HG02981 (cell line): ENCODE measurements around the gene FBLN7.

Experiments used
- ATAC-seq: cut with Tn5 transposase; IDR thresholded peaks from one replicate; pipeline ENCODE4 v1.9.1; 2021; ENCODE audit warnings: mild to moderate bottlenecking, moderate library complexity; ENCODE audit not compliant: unreplicated experiment

FBLN7 gene

DNA sequence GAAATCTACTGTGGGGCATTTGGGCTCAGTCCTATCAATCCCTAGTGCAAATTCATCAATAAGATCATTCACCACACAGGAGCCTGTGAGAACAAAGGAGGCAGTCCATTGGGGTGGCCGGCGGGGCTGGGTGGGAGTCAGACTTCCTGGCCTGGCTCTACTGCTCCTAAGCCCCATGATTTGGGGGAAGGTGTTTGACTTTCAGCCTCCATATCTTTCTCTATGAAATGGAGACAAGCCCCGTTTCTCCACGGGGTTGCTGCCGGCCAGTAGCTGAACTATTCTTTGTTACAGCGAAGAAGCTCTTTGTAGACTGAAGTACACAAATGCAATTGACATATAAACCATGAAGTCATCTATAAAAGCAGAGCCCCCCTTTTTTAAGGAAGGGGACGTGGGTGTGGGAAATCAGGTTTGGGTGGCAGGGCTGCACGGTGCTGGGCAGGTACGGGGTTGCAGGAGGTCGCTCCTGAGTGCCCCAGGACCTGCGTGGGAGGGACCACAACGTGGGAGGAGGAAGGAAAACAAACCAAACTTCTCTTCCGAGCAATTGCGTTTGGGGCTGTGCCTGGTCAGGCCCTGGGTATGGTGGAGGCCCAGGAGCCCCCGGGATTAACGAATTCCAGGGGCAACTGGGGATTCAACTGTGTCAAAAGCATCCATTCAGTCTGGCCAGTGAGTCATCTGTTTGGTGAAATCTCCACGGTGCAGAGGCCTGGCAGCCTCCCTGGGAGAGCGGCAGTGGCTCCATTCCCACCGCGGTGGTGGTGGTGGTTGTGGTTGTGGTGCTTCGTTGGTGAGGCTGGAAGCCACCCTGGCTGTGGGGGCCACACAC lies 18.2 kb downstream of the FBLN7 start:
- ATAC-seq, result no peak

- no peak for ATAC-seq
Observed at GRCh38 chr2:112157472-112157871, 19.3 kb downstream of the FBLN7 start.

DNA sequence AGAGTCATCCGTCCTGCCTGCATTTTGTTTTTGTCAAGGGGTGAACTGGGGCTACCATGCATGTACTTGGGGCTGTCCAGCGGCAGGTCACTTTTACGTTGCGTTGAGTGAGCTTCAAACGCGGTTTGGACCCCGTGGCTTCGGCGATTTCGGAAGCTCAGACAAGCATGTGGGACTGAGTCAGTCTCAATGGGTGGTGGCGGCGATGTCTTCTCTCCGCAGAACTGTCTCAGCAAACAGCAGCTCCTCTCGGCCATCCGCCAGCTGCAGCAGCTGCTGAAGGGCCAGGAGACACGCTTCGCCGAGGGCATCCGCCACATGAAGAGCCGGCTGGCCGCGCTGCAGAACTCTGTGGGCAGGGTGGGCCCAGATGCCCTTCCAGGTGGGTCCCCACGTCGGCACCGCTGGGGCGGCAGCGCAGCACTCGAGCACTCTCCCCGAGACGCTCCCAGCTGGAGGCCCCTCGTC lies 21.3 kb downstream of the FBLN7 start:
- no peak for ATAC-seq

DNA sequence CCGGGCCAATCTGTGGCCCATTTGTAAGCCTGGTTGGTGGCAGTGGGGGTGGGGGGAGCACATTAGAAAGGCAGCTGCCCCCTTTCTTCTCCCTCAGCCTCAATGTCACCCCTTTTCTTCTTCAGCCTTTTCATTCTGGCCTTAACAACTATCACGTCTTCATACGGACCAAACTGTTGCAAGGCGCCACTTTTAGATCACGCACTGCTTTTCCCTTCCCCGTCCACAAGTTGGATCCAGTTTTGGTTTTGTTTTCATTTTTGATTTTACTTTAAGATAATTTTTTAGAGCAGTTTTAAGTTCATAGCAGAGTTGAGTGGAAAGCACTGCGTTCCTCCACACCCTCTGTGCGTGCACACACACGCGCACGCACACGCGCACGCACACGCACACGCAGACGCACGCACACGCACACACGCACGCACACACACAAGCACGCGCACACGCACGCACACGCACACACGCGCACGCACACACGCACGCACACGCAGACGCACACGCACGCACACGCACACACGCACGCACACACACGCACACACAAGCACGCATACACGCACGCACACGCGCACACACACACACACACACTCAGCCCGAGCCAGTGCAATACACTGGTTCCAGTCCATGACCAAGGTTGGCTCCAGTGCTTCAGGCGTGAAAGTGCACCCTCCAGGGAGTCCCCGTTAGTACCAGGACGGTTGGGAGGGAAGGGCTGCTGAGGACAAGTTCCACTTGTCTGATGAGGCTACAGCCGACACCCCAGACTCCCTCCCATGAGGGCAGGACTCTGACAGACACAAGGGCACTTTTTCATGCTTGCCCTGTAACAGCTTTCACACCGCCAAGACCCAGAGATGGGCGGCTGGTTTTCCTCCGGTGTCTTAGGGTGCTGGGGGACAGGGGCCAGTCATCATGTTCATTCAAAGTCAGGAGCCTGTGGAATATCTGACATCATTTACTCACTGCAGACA lies 22.4 kb downstream of the FBLN7 start:
- no peak for ATAC-seq

- no peak for ATAC-seq
Observed at GRCh38 chr2:112161431-112162145, 23.4 kb downstream of the FBLN7 start.

- ATAC-seq, result no peak
Observed at GRCh38 chr2:112162341-112162740, 24.2 kb downstream of the FBLN7 start.

- no peak for ATAC-seq
Observed at GRCh38 chr2:112162956-112163355, 24.8 kb downstream of the FBLN7 start.

DNA sequence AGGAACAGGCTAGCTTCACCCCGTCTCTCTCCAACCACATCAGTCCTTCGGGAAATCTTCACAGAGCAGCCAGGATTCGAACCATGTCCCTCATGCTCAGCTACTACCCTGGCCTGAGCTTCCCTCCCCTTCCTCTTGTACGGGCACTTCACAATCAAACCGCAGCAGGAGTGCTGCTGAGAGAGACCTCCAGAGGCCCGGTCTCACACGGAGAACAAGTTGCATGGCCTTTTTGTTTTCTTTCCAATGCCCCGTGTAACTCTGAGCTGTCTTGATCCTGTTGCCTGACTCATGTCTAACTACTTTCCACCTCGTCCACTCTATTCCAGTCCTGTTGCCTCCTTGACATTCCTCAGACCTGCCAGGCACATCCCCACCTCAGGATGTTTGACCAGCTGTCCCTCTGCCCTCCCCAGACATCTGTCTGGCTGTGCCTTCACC lies 25.4 kb downstream of the FBLN7 start:
- ATAC-seq, result no peak

DNA sequence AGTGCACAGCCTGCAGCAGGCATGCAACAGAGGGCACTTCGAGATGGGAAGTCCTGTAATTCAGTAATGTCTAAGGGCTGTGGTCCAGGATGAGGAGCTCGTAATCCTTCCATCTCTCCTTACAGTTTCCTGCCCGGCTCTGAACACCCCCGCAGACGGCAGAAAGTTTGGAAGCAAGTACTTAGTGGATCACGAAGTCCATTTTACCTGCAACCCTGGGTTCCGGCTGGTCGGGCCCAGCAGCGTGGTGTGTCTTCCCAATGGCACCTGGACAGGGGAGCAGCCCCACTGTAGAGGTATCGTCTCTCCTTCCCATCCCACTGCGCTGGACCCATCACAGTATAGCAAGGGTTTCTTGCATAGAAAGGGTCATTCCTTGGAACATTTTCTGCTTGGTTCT lies 26.7 kb downstream of the FBLN7 start:
- ATAC-seq, result no peak

DNA sequence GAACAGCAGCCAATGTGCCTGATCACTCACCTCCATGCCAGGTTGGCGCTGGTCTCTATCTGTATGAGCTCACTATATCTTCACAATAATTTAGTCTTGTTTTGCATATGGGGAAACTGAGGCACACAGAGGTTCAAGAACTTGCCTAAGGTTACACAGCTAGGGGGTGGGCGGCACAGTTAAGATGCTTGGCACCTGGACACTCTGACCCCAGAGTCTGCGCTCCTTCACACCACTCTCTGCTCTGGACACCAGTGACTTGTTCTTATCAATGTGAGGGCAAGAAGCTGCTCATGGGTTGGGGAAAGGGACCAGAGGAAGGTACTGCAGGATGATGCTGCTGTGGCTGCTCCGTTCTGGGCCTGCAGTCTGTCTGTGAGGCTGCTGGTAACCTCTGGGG lies 27.1 kb downstream of the FBLN7 start:
- no peak for ATAC-seq

GRCh38 chr2:112166806-112167499 lies 28.8 kb downstream of the FBLN7 start:
- ATAC-seq, result no peak

- ATAC-seq, result no peak
Observed at GRCh38 chr2:112168422-112169124, 30.4 kb downstream of the FBLN7 start.

- no peak for ATAC-seq
Observed at GRCh38 chr2:112170495-112170894, 32.3 kb downstream of the FBLN7 start.

DNA sequence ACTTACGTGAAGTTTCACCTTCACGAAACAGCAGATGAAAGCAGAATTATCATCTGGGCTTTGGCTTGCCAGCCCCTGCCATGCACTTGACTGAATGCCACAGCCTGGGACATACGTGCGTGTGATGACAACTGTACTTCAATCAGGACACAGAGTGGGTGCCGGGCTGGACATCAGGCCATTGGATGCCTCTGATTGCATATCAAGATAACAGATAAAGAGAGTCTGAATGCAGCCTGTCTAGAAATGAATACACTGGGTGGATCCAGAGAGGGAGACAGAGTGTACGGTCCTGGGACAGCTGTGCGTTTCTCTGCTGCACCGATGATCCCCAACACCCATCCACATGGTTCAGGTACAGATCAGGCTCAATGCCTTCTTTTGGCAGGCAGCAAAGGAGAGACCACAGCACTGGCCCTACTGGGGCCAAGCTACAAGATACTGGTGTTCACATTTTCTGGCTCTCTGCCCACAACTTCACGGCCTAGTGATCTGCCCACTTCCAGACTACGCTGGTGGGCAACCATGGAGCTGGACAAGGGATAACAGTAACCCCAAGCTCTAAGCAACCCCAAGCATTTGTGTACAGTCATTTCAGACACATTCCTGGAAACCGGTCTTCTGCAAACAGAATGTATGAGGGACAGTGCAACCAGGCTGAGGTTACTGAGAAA lies 35.6 kb downstream of the FBLN7 start:
- no peak for ATAC-seq

DNA sequence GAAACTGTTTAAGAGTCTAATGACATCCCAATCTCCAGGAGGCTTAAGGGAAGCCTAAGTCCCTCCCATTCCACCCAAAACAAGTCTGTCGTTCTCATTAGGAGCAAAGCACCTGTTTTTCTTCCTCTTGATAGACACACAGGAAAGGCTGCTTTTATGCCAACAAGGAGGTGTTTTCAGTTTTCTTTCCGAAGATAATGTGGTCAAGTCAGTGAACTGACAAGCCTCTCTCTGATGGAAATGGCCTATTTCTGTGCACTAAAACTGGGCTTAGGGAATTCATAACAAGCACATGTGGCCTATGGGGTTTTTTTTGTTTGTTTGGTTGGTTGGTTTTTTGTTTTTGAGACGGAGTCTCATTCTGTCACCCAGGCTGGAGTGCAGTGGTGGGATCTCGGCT lies 36.2 kb downstream of the FBLN7 start:
- no peak for ATAC-seq

DNA sequence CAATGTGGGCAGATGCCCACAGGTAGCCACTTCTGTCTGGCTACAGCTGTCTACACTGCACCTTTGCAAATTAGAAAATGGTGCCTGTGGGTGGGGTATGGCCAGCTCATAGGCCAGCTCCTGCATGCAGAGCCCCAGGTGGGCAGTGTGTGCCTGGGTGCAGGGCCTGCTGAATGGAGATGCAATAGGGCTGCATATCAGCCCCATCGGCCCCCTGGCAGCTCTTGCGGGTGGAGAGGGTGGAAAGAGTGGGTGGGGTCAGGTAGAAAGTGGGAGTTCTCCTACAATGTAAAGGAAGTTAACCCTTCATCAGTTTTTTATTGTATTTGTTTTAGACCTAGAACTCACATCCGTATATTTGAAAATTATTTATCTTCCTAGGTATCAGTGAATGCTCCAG lies 37.1 kb downstream of the FBLN7 start:
- no peak for ATAC-seq

- ATAC-seq, result no peak
Observed at GRCh38 chr2:112175958-112176573, 37.9 kb downstream of the FBLN7 start.

DNA sequence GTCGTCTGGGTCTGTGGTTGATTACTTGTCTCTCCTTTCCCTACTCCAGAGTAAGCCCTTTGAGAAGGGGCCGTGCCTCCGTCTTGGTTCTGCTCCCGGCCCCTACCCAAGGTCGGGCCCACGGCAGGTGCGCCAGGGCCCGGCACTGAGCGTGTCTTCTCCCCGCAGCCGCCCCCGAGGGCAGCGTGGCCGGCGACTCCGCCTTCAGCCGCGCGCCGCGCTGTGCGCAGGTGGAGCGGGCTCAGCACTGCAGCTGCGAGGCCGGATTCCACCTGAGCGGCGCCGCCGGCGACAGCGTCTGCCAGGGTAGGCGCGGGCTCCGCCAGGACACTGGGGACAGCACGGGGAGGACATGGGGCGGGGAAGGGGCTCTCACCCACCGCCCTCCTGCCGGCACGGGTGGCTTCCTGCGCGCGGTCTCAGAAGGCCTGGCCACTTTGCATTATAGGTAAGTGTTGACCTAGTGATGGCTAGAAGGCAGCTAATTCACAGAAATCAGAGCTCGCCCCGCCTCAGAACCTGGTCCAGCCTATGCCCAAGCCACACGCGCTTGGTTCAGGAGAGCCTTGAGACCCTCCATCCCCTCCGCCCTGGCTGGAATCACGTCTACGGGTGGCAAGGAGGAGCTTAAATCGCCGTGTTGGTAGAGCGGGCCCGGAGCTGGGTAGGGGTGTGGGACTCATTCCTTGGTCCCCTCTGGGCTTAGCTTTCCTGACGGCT lies 43.5 kb downstream of the FBLN7 start:
- ATAC-seq, result no peak
